ENCODE measurements around the gene CLSTN2. TPM values are rescaled to one million over a fixed set of nuclear protein-coding genes. Genes with fewer than 3 reads are reported as not detected.

CLSTN2 gene
- total RNA-seq, 1 donor from 2014 or later: 80.9 TPM

GRCh38 chr3:140559546-140559945, 624.6 kb downstream of the CLSTN2 start:
- Mint-ChIP-seq H3K4me3 (ENCODE audit: unreplicated experiment) (no peak overlapping the region), H3K9me3 (ENCODE audit: unreplicated experiment) (peaks cover 8% of the 10 kb centered on the region), H3K27ac (ENCODE audit: unreplicated experiment) (no peak overlapping the region), H3K27me3 (ENCODE audit: low read depth, unreplicated experiment) (no peaks in the 10 kb centered on the region), H3K36me3 (ENCODE audit: low read depth, unreplicated experiment) (peaks cover 50% of the 10 kb centered on the region), H3K4me1 (ENCODE audit: low read depth, unreplicated experiment) (peaks cover 6% of the 10 kb centered on the region)
- no peaks in the 10 kb centered on the region for H3K9me3 ChIP-seq (ENCODE audit: insufficient read depth, low read depth, low read length)
- no peak overlapping the region for H3K4me2 ChIP-seq (ENCODE audit: low read length)
- H4K20me1 ChIP-seq (ENCODE audit: insufficient read depth, low read length): no peaks in the 10 kb centered on the region
- no peak for TF ChIP-seq EZH2 (IDR thresholded peaks at IDR 0.05; ENCODE audit: insufficient read depth, low read length)
- TF ChIP-seq CTCF (IDR thresholded peaks at IDR 0.05; ENCODE audit: insufficient read depth, low read depth, low read length): no peak
- no peak for DNase-seq (ENCODE audit: low read depth)
- H3K9ac ChIP-seq (ENCODE audit: low read length): no peak overlapping the region
- FAIRE-seq: no peak
- H3K4me3 ChIP-seq (ENCODE audit: insufficient read depth, low read depth, low read length): no peak overlapping the region
- no peak overlapping the region for H3K27ac ChIP-seq (ENCODE audit: low read depth, low read length)
- no peaks in the 10 kb centered on the region for H3K36me3 ChIP-seq (ENCODE audit: insufficient read depth, low read length)
- no peaks in the 10 kb centered on the region for H3K79me2 ChIP-seq (ENCODE audit: insufficient read depth, low read length)
- no peak overlapping the region for H2AFZ ChIP-seq (ENCODE audit: low read depth, low read length)
- no peaks in the 10 kb centered on the region for H3K27me3 ChIP-seq (ENCODE audit: insufficient read depth, low read length)
- H3K4me1 ChIP-seq (ENCODE audit: insufficient read depth, low read length): no peaks in the 10 kb centered on the region

- no peak overlapping the region for H3K4me3 Mint-ChIP-seq (ENCODE audit: unreplicated experiment)
- no peak overlapping the region for H2AFZ ChIP-seq (ENCODE audit: low read depth, low read length)
- no peaks in the 10 kb centered on the region for H3K27me3 ChIP-seq (ENCODE audit: insufficient read depth, low read length)
- H3K9me3 Mint-ChIP-seq (ENCODE audit: unreplicated experiment): peaks cover 9% of the 10 kb centered on the region
- TF ChIP-seq EZH2 (IDR thresholded peaks at IDR 0.05; ENCODE audit: insufficient read depth, low read length) (no peak), CTCF (IDR thresholded peaks at IDR 0.05; ENCODE audit: insufficient read depth, low read depth, low read length) (no peak)
- H3K27ac ChIP-seq (ENCODE audit: low read depth, low read length): no peak overlapping the region
- H3K36me3 Mint-ChIP-seq (ENCODE audit: low read depth, unreplicated experiment): peaks cover 51% of the 10 kb centered on the region
- no peak overlapping the region for H3K4me3 ChIP-seq (ENCODE audit: insufficient read depth, low read depth, low read length)
- peaks cover 6% of the 10 kb centered on the region for H3K4me1 Mint-ChIP-seq (ENCODE audit: low read depth, unreplicated experiment)
- H3K4me2 ChIP-seq (ENCODE audit: low read length): no peak overlapping the region
- peaks cover 3% of the 10 kb centered on the region for H3K27me3 Mint-ChIP-seq (ENCODE audit: low read depth, unreplicated experiment)
- H3K79me2 ChIP-seq (ENCODE audit: insufficient read depth, low read length): no peaks in the 10 kb centered on the region
- H3K4me1 ChIP-seq (ENCODE audit: insufficient read depth, low read length): no peaks in the 10 kb centered on the region
- FAIRE-seq (no peak), DNase-seq (ENCODE audit: low read depth) (no peak)
- no peaks in the 10 kb centered on the region for H4K20me1 ChIP-seq (ENCODE audit: insufficient read depth, low read length)
- no peak overlapping the region for H3K9ac ChIP-seq (ENCODE audit: low read length)
- H3K27ac Mint-ChIP-seq (ENCODE audit: unreplicated experiment): no peak overlapping the region
- no peaks in the 10 kb centered on the region for H3K9me3 ChIP-seq (ENCODE audit: insufficient read depth, low read depth, low read length)
- H3K36me3 ChIP-seq (ENCODE audit: insufficient read depth, low read length): no peaks in the 10 kb centered on the region
Observed at GRCh38 chr3:140563206-140563760, 628.3 kb downstream of the CLSTN2 start.

- Histone ChIP-seq H3K27me3 (ENCODE audit: insufficient read depth, low read length) (no peaks in the 10 kb centered on the region), H3K9ac (ENCODE audit: low read length) (no peak overlapping the region), H4K20me1 (ENCODE audit: insufficient read depth, low read length) (no peaks in the 10 kb centered on the region), H3K4me2 (ENCODE audit: low read length) (no peak overlapping the region), H3K36me3 (ENCODE audit: insufficient read depth, low read length) (no peaks in the 10 kb centered on the region), H3K79me2 (ENCODE audit: insufficient read depth, low read length) (no peaks in the 10 kb centered on the region), H3K4me3 (ENCODE audit: insufficient read depth, low read depth, low read length) (no peak overlapping the region), H3K9me3 (ENCODE audit: insufficient read depth, low read depth, low read length) (no peaks in the 10 kb centered on the region), H3K27ac (ENCODE audit: low read depth, low read length) (no peak overlapping the region), H2AFZ (ENCODE audit: low read depth, low read length) (no peak overlapping the region), H3K4me1 (ENCODE audit: insufficient read depth, low read length) (no peaks in the 10 kb centered on the region)
- Mint-ChIP-seq H3K4me3 (ENCODE audit: unreplicated experiment) (no peak overlapping the region), H3K4me1 (ENCODE audit: low read depth, unreplicated experiment) (no peaks in the 10 kb centered on the region), H3K9me3 (ENCODE audit: unreplicated experiment) (peaks cover 4% of the 10 kb centered on the region), H3K27me3 (ENCODE audit: low read depth, unreplicated experiment) (peaks cover 3% of the 10 kb centered on the region), H3K27ac (ENCODE audit: unreplicated experiment) (no peak overlapping the region), H3K36me3 (ENCODE audit: low read depth, unreplicated experiment) (peaks cover 50% of the 10 kb centered on the region)
- no peak for DNase-seq (ENCODE audit: low read depth)
- TF ChIP-seq CTCF (IDR thresholded peaks at IDR 0.05; ENCODE audit: insufficient read depth, low read depth, low read length) (no peak), EZH2 (IDR thresholded peaks at IDR 0.05; ENCODE audit: insufficient read depth, low read length) (no peak)
- FAIRE-seq: no peak
Observed at GRCh38 chr3:140568131-140568530, 633.1 kb downstream of the CLSTN2 start.
